Stimulated activated CD4-positive, alpha-beta T cell treated with anti-CD3 and anti-CD28 coated beads, TNF-alpha, amount 100 ng/mL, for 1 hour (primary cell): ENCODE results near the gene ADRA2C.

Source experiments
- DNase-seq, 3 donors: peaks; one replicate each; pipeline ENCODE4 v3.0.0-alpha.2; 2020; ENCODE audit warnings: low read depth in 3 of 3, low spot score in 1 of 3

The ADRA2C gene

DNA sequence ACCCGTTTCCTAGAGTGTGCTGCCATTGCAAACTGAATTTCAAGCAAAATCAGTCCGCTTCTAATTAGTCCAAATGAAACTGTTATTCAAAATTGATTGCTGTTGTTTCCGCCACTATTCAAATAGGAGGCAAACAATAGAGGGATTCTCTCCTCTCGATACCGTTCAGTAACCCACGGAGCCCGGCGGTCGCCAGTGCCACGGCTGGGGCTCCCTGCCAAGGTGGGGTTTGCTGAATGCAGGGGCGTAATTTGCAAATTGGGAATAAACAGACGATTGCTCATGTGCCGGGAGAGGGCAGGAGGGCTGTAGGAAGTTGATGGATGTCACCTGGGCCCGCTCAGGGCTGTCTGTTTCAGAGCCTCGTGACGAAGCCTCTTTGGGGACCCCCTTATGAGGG, 8.8 kb downstream of the ADRA2C start:
- no peak for DNase-seq

DNA sequence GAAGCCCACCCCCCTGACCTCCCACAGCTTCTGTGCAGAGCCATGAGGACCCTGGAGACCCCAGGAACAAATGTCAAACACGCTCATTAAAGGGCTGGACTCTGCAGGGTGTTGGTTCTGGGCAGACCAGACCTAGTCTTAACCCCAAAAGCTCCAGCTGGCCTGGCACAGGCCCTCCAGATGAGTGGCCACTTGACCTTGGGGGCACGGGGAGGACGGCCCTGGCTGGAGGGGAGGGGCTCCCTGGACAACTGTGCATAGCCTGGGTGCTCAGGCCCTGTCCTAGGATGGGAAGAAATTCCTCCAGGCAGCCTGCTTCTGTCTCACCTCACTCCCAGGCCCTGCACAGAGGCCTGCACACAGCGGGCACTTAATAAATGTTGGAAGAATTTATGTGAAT, 9.4 kb downstream of the ADRA2C start:
- DNase-seq, result no peak

DNA sequence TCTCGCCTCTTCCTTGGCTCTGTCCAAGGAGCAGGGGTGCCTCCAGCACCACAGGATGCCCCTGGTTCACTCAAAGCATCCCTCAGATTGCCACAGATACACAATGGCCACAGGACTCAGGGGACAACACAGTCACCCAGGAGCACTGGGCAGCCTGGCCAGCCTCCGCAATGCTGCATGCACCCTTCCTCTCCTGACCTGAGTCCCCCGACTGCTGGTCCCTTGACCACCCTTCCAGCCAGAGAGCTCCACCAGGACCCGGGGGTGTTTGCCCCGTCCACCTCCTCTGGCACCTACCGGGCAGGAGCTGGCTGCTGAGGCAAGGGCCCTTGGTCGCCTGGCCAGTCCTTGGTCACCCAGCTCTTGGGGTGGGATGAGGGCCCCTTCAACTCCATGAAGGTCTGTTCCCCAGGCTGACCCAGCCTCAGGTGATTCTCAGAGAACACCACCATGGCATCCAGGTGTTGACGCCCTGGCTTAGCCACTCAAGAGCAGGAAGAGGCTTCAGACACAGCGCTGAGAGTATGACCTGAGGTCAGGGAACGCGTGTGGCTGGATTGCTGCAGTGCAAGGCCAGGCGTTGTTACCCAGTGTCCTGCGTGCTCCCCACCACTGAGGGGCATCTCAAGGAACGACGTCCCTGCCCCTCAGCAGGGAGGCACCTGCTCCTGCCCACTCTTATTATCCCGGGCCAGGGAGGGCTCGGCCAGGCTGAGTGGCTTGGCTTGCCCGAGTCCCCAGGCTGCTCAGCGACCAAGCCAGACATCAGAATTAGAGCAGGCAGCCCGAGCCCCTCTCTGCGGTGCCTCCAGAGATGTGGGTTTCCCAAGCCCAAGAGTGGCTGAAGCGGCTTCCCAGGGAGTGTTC, 10.2 kb downstream of the ADRA2C start:
- no peak for DNase-seq

- DNase-seq, result no peak
These were observed 10.8 kb downstream of the ADRA2C start for GRCh38 chr4:3777033-3777390.

GRCh38 chr4:3777669-3778068, 11.5 kb downstream of the ADRA2C start:
- DNase-seq, result no peak

- no peak for DNase-seq
These were observed 13.3 kb downstream of the ADRA2C start for GRCh38 chr4:3779509-3779908.

DNA sequence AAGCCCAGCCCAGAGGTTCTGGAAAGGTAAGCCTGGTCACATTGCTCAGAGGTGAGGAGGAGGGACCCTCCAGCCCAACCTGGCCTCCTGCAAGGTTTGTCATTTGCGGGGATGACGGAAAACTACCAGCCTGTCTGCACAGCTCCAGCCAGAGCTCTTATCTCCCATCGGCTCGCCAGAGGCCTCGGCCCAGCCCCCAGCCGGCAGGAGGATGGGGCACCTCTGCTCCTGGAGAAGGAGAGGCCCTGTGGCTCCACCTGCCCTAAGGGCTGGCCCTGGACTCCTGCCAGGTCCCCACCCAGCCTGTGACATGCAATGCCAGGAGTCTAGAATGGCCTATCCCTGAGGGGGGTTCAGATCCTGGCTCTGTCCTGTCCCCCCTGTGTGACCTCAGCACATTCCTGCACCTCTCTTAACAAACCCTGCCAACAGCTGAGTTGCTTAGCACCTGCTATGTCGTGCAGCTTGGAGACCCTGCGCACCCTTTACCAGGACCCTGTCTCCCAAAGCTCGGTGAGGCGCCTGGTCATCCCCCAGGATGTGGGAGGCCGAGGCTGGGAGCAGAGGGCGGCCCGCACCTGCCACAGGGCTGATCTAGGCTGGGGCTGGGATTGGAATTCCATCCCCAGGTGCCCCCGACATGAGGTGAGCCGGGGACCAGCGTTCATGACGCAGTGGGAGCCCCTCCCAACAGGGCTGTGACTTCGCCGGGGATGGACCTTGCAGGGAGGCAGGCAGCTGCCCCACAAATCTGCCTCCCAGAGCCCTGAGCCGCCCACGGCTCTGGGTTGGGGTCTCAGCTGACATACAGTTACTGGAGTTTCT, 14.4 kb downstream of the ADRA2C start:
- no peak for DNase-seq

DNA sequence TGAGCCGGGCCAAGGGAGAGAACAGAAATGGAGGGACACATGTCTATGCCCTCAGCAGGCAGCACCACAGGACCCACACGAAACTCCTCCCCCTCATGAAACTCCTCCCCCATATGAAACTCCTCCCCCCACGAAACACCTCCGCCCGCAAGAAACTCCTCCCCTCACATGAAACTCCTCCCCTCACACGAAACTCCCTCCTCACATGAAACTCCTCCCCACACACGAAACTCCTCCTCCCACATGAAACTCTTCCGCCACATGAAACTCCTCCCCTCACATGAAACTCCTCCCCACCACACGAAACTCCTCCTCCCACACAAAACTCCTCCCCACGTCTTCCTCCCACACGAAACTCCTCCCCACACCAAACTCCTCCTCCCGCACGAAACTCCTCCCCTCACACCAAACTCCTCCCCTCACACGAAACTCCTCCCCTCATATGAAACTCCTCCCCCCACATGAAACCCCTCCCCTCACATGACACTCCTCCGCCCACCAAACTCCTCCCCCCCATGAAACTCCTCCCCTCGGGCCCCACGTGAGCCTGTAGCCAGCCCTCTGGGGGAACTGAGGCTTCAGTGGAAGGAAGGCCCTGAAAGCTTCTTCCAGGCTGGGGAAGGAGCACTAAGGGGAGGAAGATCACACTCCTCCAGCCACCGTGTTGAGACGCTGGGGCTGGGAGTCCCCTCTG, 15.2 kb downstream of the ADRA2C start:
- DNase-seq, result no peak

GRCh38 chr4:3781997-3782930, 16.1 kb downstream of the ADRA2C start:
- no peak for DNase-seq

- DNase-seq, result no peak
These were observed 17.6 kb downstream of the ADRA2C start for GRCh38 chr4:3783693-3784306.

GRCh38 chr4:3784454-3785291, 18.5 kb downstream of the ADRA2C start:
- no peak for DNase-seq

DNA sequence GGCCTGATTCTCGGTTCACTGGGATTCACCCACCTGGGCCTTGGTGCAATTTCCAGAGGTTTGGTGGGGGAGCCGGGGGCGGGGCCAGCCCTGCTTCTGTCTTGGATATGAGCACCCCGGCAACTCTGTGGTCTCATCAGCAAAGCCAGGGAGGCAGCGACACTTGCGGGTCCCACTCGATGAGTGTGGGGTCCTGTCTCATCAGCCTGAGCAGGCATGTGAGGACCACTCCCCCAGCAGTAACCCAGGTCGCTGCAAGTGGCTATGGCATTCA, 19.0 kb downstream of the ADRA2C start:
- DNase-seq, result no peak

DNA sequence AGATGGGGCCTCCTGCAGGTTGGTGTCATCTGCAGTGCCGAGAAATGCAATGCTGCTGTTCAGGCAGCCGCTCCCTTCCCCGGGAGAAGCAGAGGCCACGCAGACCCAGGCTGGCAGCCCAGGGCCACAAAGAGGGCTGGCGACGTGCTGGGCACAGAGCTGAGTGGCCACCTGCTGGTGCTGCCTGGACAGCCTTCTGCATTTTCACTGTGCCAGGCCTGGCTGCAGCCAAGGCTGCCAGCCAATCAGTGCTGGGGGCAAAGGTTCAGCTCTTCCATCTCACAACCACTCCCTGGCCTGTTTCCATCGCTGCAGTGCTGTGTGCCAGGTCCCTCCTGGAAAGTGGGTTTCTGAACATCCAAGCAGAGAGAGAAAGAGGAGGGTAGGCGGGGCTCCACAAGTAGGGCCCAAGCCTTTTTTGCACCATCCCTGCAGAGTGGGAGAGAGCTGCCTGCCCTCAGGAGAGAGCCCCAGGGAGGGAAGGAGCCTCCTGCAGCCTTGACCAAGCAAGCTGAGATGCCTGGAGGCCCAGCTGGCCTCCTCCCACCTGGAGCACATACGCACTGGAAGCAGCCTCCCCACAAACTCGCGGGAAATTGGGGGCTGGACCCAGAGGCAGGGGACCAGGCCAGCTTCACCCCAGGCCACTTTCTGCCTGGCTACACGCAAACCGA, 20.1 kb downstream of the ADRA2C start:
- DNase-seq, result no peak

- no peak for DNase-seq
These were observed 21.5 kb downstream of the ADRA2C start for GRCh38 chr4:3787489-3788365.

GRCh38 chr4:3788366-3788660, 22.1 kb downstream of the ADRA2C start:
- DNase-seq, result no peak

GRCh38 chr4:3789587-3789986, 23.4 kb downstream of the ADRA2C start:
- DNase-seq, result no peak

DNA sequence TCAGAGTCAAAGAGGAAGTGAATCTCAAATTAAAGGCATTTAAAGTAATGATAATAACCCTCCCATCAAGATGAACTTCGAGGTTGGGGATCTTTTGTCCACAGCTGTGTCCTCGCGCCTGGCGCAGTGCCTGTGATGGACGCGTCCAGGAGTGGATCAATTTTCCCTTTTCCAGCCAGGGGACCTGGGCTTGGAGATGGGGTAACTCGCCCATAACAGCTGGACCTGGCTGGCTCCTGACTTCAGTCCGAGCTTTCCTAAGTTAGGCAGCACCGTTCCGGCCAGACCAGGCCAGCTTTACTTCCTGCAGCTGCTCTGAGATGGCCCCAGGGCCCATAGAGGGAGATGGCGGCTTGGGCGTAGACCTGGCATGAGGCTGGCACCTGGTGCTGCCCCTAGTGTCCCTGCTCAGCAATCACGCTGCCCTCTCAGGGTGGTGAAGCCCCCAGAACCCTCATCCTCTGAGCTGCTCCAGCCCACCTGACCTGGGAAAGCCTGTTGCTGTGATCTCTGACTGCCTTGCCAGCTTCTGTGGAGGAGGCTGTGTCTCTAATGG, 23.9 kb downstream of the ADRA2C start:
- no peak for DNase-seq

GRCh38 chr4:3791256-3791655, 25.1 kb downstream of the ADRA2C start:
- DNase-seq, result no peak
